GM18520 (cell line): ENCODE results near the gene INSYN2B.
A peak's percentile ranks its signal among the peaks of the same experiment; 100 is the strongest.

ENCODE experiments used
- ATAC-seq: cut with Tn5 transposase; IDR thresholded peaks from one replicate; pipeline ENCODE4 v1.9.1; 2021; ENCODE audit not compliant: unreplicated experiment

The INSYN2B gene

DNA sequence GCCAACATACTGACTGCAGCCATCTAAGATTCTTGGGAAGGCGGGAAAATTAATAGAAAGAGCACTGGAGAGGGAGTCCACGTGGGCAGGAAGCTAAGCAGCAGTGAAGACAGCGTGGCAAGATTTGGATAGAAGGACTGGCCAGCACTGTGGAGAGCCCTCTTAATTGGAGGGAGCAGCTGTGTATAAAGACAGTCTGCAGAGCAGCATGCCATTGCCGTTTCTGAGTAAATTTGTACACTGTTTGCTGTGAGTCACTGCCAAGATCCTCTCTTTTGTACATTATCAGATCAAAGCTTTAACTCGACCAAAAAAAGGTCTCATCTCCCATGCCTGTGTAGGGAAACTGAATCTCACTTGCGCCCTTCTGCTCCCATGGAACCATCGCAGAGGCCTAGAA lies 45.3 kb downstream of the INSYN2B start:
- ATAC-seq: no peak

DNA sequence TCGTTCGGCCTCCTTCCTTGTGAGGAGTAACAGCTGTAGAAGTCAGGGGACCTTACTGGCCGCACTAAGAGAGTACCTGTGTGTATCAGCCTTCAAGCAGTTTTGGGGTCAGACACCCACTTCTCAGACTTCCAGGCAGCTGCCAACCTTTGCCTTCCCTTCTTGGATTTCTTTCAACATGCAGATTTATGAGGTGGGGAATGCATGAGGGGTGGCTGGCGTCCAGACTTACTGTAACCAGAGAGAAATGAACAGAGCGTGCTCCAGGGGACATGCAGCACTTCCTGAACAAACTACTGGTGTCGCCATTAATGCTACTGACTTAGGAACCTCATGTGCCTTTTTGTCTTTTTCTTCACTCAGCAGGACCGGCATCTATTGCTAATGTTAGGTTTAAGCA lies 46.7 kb downstream of the INSYN2B start:
- ATAC-seq: no peak

DNA sequence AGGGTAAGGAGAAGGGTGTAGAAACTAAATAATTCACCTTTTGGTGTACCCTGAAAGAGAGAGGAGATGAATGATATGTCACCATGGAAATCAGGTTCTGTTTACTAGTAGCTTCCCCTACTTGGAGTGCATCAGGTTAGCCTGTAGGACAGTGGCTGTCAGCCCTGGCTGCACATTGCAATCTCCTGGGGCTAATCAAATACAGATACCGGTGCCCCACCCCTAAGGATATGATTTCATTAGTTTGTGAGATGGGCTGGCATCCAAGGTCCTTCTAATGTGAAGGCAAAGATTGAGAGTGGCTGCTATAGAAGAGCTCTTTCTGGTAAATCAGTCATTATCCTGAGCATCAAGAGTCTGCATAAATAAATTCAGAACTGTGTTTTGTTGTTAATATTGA lies 47.2 kb downstream of the INSYN2B start:
- ATAC-seq: no peak

DNA sequence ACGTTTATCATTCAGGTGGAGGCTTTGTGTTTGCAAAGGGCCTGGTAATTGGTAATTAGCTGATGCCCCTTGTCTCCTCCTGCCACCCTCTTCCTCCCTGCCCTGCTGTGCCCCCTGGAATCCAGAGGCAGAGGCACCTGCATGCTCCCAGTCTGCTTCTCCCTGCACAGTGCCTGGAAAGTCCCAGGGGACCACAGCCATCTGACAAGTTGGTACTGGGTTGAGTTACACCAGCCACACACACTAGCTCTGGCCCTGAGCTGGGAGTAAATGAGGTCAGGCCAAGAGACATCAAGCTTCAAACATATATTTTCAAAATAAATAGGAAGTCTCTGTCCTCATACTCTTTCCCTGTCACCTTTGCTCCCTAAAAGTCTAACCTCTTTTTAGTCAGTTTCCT lies 56.3 kb downstream of the INSYN2B start:
- ATAC-seq: peak; percentile 77

DNA sequence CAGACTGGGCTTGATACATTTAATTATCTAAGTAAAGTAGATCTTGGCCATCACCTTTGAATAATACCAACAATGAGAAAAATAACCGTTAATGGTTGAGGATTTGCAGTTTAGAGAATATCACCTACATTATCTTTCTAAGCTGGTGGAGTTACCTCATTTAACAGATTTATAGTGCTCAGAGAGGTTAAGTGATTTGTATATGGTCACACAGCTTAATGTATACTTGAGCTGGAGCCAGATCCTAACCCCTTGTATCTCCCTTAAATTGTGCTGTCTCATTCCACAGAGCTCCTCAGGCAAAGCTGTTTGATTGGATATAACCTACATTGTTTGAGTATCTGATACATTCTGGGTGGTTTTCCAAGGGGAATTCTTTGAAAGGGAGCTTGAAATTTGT lies 57.8 kb downstream of the INSYN2B start:
- no peak for ATAC-seq

DNA sequence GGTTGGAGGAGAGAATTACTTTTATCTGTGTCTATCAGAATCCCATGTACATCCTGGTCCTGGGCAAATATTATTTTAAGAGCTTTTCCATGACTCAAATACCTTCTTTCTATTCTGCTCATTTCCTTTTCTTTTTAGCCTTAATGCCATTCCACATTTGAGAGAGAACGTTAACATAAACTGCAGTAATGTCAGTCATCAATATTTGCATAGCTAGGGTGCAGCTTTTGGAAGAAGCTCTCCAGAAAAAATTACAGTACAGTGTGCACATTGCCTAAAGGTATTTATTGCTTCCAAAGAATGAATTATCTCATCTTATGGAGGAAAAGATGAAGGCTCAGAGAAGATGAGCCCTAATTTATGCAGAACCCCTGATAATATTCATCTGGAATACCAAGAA lies 58.3 kb downstream of the INSYN2B start:
- ATAC-seq: no peak

DNA sequence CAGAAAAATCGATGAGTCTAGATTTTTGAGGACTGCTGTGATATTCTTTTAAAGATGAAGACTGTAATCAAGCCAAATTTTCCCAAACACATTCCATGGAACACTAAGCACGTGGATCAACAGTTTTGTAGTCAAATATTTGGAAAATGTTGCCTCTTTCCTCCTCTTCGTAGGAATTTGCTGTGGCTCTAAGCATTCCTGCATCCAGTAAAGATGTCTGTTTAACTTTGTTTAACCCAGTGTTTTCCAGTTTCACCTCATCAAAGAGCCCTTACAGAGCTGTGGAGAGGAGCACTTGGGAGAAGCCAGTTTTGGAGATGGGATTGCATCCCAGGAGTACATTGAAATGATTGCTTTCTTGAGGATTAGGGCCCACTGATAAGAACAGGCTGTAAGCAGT lies 58.9 kb downstream of the INSYN2B start:
- ATAC-seq: no peak

DNA sequence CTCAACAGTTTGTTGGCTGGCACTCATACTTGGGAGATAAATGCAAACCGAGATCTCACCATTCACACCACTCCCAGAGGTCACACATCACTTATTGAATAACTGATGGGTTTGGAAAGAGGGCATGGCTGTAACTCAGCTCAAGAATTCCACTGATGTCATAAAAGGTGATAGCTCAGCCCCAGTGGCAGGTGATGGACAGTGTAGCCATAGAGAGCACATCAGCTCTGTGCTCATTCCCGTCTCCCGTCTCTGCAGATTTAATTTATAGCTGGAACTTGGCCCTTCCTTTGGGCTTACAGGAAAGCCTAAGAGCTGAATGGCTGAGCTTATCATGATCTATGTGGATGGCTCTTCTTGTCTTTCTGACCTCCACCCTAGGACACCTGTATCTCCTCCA lies 59.8 kb downstream of the INSYN2B start:
- no peak for ATAC-seq

DNA sequence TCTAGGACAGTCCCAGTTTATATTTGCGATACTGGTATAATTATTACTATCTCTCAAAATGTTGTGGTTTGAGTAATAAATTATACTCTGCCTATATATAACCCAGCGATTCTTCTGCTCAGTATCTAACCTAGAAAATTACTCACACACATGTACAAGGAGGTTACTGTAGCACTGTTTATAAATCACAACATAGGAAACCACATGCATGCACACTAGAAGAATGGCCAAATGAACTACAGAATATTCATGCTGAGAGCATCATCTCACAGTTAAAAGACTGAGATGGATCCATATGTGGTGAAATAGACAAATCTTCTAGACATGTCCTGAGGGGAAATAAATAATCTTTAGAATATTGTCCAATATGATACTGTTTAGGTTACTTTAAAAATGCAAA lies 62.1 kb downstream of the INSYN2B start:
- ATAC-seq: no peak

DNA sequence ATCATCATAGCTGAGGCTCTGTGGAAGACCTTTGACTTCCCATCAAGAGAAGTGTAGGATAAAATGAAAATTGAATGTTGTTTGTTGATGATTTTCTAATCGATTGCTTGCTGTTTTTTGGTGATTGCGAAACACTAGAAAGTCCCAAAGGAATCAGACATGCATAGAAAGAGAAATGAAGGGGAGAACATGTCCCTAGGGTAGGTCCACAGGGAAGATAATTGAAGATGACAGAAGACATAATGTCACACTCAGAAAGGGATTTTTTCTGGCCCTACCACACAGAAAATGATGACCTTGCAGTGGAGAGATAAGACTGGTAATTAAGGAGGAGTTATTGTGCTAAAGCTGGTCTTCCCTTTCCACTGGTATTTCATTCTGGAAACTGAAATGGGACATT lies 62.8 kb downstream of the INSYN2B start:
- ATAC-seq: no peak

DNA sequence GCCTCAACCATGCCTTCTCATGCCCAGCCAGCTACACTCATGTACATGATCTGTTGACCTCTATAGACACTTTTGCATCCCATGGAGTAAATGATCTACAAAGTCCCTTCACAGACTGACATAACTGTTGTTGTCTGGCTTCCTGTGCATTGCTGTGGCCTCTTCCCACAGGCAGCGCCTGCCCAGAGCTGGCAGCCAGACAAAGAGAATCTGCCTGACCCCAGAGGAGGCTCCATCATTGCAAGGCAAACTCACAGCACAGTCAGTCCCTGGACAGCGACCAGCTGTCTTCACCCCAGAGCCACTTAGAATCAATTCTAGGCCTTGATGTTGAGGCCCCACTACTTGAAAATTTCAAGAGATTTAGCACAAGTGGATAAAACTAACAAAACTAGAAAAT lies 65.5 kb downstream of the INSYN2B start:
- no peak for ATAC-seq

DNA sequence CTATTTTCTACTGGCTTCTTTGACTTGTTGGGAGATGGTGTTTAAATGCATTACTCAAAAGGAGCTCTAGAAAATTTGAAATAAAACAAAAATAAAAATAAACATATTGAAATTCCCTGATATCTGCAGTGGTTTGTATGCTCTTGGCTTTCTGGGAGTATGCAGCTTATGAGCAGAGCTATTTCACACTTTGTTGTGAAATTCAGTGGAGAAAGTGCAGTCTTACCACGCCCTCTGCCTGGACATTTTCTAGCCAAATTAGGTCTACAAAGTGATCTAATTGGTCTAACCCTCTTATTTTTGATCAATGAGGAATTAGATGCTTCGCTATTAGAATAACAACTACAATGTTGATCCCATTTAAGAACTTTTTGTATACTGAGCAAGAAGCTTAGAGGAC lies 66.8 kb downstream of the INSYN2B start:
- no peak for ATAC-seq

DNA sequence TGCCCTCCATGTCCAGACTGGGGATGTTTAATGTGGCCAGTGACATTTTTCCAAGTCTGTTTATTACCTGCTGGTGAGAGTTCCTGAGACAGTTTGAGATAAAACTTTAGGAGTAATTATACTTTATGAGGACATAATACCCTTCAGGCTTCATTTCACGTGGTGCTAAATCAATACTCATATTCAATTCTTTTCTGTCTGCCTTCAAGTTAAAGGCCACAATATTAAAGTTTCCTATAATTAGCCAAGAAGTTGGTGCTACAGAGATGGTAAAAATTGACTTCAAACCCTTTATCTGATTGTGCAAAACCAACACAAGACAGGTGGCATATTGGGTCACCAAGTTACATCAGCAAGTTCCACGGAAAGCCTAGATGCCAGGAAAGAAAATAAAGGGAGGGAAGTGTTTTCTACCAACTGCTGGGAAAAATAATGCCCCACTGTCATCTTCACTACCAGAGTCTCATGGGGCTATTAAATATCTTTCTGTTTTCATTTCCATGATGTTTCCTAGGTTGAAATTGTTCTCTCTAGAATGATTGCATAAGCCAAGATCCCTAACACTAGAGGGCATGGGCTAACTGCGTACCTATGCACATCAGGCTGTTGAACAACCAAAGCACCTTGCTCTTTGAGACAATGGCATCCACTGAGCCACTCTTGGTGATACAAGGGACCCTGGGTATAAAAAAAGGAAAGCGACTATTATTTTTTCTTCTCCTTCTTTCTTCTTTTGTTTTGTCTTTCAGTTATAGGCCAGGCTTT lies 68.7 kb downstream of the INSYN2B start:
- no peak for ATAC-seq

DNA sequence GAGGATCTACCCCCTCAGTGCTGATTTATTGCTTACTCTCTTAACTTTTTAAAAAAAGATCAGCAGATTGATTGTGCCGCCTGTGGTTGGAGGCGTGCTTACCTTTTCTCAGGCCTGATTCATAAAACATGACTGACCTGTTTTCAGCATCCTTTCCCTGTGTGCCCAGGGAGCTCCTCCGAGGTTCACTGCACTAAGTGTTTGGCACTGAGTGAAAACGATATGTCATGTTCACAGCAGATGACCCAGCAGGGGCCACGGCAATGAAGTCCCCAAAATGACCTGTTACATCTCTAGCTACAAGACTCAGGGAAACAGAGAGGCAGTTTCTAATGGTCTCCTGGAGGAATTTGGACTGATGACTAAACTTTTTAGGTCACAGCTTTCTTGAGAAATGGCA lies 69.9 kb downstream of the INSYN2B start:
- no peak for ATAC-seq

DNA sequence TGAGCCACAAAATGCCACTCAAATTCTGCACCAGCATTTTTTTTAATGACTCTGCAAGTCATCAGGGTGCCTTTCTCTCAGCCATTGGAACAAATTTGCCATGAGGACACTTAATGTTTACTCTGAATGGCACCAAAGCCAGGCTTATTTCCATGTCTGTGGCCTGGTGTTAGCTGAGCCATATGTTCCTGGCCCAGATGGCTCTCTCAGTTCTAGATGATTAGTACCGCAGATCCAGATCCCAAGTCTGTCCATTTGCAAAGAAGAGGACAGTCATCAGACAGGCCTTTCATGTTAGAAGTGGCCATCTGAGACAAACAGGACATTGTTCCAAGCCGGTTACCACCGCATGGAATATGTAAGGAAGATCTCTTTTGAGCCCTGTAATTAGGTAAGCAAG lies 70.3 kb downstream of the INSYN2B start:
- no peak for ATAC-seq

DNA sequence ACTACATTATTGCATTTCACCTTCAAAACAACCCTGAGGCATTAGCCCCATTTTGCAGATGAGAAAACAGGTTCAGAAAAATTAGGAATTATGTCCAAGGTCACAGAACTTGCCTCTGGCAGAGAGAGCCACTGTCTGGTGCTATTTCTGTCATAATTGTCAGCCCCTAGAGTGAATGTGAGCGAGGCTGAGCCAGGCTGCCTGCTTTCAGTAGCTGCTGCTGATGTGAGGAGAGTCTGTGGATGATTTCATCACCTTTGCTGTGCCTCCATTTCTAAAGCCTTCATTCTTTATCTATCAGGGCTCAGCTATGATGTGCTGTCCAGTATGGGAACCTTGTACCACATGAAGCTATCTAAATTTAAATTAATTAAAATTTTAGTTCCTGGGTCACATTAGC lies 71.4 kb downstream of the INSYN2B start:
- no peak for ATAC-seq

DNA sequence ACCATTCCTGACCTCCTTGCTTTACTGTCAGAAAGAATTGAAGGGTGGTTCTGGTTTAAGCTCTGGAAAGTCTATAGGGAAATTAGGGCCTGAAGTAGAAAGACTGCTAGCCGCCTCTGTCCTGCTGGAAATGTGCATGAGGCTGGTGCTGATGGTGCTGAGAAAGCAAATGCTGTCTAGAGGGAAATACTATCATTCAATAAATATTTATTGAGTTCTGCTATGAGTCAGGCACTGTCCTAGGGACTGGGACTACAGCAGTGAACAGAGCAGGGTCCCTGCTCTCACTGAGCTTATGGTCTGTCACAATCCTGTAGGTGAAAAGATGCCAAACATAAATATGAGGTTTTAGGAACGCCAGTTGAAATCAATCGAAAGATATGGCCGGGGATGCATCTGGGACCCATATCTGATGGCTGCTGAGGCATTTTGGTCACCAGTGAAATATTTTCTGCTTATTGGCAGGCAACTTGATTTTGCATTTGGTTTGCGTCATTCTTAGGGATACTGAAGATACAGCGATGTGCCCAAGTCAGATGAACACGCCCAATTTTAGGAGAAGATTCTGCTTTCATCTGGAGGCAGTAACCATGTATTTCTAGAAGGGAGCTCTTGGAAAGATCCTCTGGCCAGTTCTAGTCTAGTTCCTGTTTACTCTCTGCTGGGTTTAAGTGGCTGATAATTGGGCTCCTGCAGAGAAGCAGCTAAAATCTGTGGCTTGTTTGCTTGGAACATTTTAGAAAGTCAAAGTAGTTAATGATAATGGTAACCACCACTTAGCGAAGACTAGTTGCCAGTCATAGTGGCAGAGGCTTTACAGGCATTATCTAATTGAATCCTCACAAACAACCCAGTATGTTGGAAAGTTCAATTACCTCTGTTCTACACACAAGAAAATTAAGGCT lies 73.3 kb downstream of the INSYN2B start:
- ATAC-seq: no peak

DNA sequence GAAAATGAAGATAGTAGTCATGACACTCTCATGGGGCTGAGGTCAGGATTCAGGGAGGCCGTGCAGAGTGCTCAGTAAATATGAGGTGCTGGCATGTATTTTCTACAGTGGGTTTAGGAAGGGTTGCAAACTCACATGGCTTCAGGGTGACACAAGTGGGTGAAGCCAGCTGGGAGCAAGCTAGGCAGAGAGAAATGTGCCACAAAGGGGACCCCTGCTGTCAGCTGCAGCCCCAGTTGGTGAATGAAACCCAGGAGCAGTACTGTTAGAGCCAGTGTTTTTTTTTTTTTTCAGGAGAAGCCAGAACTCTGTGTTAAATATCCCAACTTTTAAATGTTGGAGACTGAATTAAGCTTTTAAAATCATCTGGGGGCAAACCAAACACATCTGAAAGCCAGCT lies 75.3 kb downstream of the INSYN2B start:
- no peak for ATAC-seq

DNA sequence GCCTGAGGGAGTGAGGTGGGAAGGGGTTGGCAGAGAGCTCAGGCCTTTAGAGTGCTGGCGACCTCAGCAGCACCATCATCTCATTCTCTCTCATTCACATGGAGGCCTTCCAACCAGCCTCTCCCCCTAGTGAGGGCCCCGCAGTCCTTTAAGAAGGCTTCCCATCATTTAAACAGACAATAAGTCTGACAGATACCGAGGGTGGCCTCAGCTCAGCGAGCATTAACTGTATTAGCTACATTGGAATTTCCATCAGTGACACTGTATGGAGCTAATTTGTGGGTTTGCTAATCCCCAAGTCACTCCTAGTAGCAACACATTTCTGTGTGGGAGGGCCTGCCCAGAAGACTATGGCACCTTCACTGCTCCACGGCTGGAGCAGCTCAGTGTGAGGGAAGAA lies 75.8 kb downstream of the INSYN2B start:
- ATAC-seq: no peak

DNA sequence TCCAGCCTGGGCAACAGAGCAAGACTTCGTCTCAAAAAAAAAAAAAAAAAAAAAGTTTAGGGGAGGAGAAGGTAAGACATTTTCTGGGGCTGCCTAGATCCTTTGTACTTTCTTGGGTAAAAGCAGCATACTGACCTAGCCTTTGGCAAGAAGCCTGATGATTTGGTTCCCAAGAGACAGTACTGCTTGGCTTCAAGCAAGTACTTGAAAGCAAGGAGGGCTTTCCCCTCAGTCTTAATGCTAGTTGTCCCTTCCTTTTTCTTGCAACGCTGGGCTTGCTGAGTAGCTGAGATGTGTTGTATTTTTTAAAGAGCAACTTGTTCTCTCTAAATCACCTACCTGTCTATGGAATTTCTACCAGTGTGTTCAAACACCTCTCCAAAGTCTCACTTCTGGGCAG lies 76.2 kb downstream of the INSYN2B start:
- ATAC-seq: no peak

DNA sequence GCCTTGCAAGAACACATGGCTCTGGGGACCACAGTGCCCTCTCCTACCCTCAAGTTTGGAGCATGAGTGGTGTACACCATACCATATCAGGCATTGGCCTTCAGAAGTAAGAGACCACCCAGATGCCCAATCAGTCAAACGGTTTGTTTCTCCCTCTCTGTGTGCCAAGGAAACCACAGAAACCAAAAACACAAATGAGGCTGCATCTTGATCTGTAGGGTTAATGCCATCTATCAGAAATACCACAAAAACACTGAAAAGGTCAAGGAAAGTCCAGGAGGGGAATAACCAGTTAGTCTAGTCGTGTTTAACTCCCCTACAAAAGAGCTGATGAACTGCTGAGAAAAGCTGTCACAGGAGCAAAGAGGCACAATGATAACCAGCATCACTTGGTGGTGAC lies 78.4 kb downstream of the INSYN2B start:
- ATAC-seq: peak; percentile 57

DNA sequence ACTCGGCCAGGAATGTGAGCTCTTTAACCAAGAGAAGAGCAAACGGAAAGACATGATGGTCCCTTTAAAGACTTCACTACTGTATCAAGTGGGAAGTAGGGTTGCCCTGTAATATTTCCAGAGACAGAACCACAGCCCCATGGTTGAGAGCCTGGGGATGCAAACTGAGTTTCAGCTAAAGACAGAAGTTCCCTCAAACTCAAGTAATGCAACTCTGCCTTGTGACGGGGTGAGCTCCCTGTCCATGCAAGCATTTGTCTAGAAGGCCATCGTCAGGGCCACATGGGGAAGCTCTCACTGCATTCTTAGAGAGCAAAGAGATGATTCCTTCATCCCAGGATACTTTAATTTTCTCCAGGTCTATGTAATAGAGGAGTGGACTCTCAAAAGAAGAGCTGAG lies 82.8 kb downstream of the INSYN2B start:
- no peak for ATAC-seq
